Osteocyte (in vitro differentiated cells): Measurements from ENCODE around the gene KDM3A. TPM values are rescaled to one million over a fixed set of nuclear protein-coding genes. Genes with fewer than 3 reads are reported as not detected.

Experiments used
- DNase-seq: peaks from one replicate; pipeline ENCODE4 v3.0.0; 2021; ENCODE audit warnings: mixed read lengths; ENCODE audit not compliant: unreplicated experiment; ENCODE audit errors: extremely low spot score
- H3K27ac Mint-ChIP-seq: one replicate; pipeline ENCODE4 v1.8.0; 2021; ENCODE audit warnings: mild to moderate bottlenecking, mixed read lengths; ENCODE audit not compliant: unreplicated experiment
- H3K27me3 Mint-ChIP-seq: one replicate; pipeline ENCODE4 v1.8.0; 2021; ENCODE audit warnings: mixed read lengths; ENCODE audit not compliant: unreplicated experiment
- H3K36me3 Mint-ChIP-seq: one replicate; pipeline ENCODE4 v1.8.0; 2021; ENCODE audit warnings: mixed read lengths; ENCODE audit not compliant: unreplicated experiment
- H3K4me1 Mint-ChIP-seq: one replicate; pipeline ENCODE4 v1.8.0; 2021; ENCODE audit warnings: mixed read lengths; ENCODE audit not compliant: unreplicated experiment
- H3K4me3 Mint-ChIP-seq: one replicate; pipeline ENCODE4 v1.8.0; 2021; ENCODE audit warnings: mild to moderate bottlenecking, moderate library complexity, mixed read lengths; ENCODE audit not compliant: unreplicated experiment
- H3K9me3 Mint-ChIP-seq: one replicate; pipeline ENCODE4 v1.8.0; 2021; ENCODE audit warnings: mixed read lengths; ENCODE audit not compliant: unreplicated experiment
- total RNA-seq: library from RNA; stranded (reverse); gene quantifications from 2 replicates; pipeline ENCODE4 v1.2.1, GENCODE V29; 2021
- TF ChIP-seq, protein P1 (sequence below): fragments of 200-600 bp; sonication (generic); IDR thresholded peaks from 2 replicates; pipeline ENCODE4 v1.5.0; 2021; ENCODE audit warnings: antibody characterized with exemption, mild to moderate bottlenecking, moderate library complexity

The KDM3A gene
- total RNA-seq, 1 donor from 2014 or later: 44.8 TPM

- Mint-ChIP-seq H3K4me3 (no peak overlapping the region), H3K36me3 (peaks cover 2% of the 10 kb centered on the region), H3K4me1 (no peaks in the 10 kb centered on the region), H3K27ac (no peak overlapping the region), H3K27me3 (peaks cover 51% of the 10 kb centered on the region), H3K9me3 (peaks cover 5% of the 10 kb centered on the region)
- no peak for DNase-seq
- TF ChIP-seq, protein P1, sequence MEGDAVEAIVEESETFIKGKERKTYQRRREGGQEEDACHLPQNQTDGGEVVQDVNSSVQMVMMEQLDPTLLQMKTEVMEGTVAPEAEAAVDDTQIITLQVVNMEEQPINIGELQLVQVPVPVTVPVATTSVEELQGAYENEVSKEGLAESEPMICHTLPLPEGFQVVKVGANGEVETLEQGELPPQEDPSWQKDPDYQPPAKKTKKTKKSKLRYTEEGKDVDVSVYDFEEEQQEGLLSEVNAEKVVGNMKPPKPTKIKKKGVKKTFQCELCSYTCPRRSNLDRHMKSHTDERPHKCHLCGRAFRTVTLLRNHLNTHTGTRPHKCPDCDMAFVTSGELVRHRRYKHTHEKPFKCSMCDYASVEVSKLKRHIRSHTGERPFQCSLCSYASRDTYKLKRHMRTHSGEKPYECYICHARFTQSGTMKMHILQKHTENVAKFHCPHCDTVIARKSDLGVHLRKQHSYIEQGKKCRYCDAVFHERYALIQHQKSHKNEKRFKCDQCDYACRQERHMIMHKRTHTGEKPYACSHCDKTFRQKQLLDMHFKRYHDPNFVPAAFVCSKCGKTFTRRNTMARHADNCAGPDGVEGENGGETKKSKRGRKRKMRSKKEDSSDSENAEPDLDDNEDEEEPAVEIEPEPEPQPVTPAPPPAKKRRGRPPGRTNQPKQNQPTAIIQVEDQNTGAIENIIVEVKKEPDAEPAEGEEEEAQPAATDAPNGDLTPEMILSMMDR: no peak
These were observed 29.8 kb upstream of the KDM3A start for GRCh38 chr2:86411396-86411795.

GRCh38 chr2:86412007-86412406 is 29.2 kb upstream of the KDM3A start:
- Mint-ChIP-seq H3K36me3 (peaks cover 2% of the 10 kb centered on the region), H3K27ac (no peak overlapping the region), H3K9me3 (peaks cover 5% of the 10 kb centered on the region), H3K4me1 (no peaks in the 10 kb centered on the region), H3K27me3 (peaks cover 54% of the 10 kb centered on the region), H3K4me3 (no peak overlapping the region)
- TF ChIP-seq, protein P1: no peak
- DNase-seq: no peak

GRCh38 chr2:86413296-86414094 is 27.7 kb upstream of the KDM3A start:
- no peak for DNase-seq
- H3K27me3 Mint-ChIP-seq: peaks cover 55% of the 10 kb centered on the region
- no peak overlapping the region for H3K27ac Mint-ChIP-seq
- TF ChIP-seq, protein P1: no peak
- H3K36me3 Mint-ChIP-seq: peaks cover 2% of the 10 kb centered on the region
- H3K4me1 Mint-ChIP-seq: no peaks in the 10 kb centered on the region
- H3K4me3 Mint-ChIP-seq: no peak overlapping the region
- H3K9me3 Mint-ChIP-seq: peaks cover 5% of the 10 kb centered on the region

- H3K9me3 Mint-ChIP-seq: peaks cover 5% of the 10 kb centered on the region
- H3K36me3 Mint-ChIP-seq: peaks cover 2% of the 10 kb centered on the region
- H3K27me3 Mint-ChIP-seq: peaks cover 53% of the 10 kb centered on the region
- no peaks in the 10 kb centered on the region for H3K4me1 Mint-ChIP-seq
- DNase-seq: no peak
- no peak overlapping the region for H3K27ac Mint-ChIP-seq
- TF ChIP-seq, protein P1: no peak
- no peak overlapping the region for H3K4me3 Mint-ChIP-seq
These were observed 26.2 kb upstream of the KDM3A start for GRCh38 chr2:86414996-86415395.

DNA sequence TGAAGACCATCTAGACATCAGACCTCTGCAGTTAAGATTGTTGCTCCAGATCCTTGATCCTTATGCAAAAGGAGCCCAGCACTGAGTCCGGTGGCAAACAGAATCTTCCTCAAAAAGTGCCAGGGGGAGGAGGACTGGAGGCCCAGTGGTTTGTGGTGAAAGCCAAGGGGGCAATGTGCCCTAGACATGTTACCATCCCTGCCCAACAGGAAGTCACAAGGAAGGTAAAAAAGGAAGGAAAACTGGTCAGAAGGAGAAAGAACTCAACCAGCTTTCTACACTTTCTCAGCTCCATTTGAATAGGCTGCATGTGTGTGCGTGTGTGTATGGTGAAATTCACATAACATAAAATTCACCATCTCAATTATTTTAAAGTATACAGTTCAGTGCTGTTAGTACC is 25.0 kb upstream of the KDM3A start:
- peaks cover 63% of the 10 kb centered on the region for H3K27me3 Mint-ChIP-seq
- H3K4me1 Mint-ChIP-seq: no peaks in the 10 kb centered on the region
- TF ChIP-seq, protein P1: no peak
- no peak overlapping the region for H3K27ac Mint-ChIP-seq
- DNase-seq: no peak
- peaks cover 2% of the 10 kb centered on the region for H3K36me3 Mint-ChIP-seq
- H3K4me3 Mint-ChIP-seq: no peak overlapping the region
- H3K9me3 Mint-ChIP-seq: no peaks in the 10 kb centered on the region
